A549 (cell line): ENCODE data around the gene GRIK5. TPM values are rescaled to one million over a fixed set of nuclear protein-coding genes. Genes with fewer than 3 reads are reported as not detected.
A peak's percentile ranks its signal among the peaks of the same experiment; 100 is the strongest.

Source experiments
- ATAC-seq, 2 experiments: fragments of 200-7000 bp in 1 of 2; fragments of >200 bp in 1 of 2; cut with Nextera tagmentation in 1 of 2; cut with Tn5 transposase in 1 of 2; 3 replicates each; pipeline versions ENCODE4 v1.8.0 to v1.9.1; 2018 to 2020; ENCODE audit warnings: mild to moderate bottlenecking in 1 of 2, moderate library complexity in 1 of 2
- CTCF ChIA-PET: fragments of 300-600 bp; sonication (Branson Sonifier 250); formaldehyde crosslinking; extraction: SDS; loops from one replicate; lab custom pipeline; 2021; ENCODE audit warnings: antibody characterized with exemption, inconsistent platforms; lab: Yijun Ruan, JAX
- POLR2A ChIA-PET: fragments of 350-600 bp; formaldehyde crosslinking; extraction: SDS; loops from one replicate; lab custom pipeline; 2021; ENCODE audit warnings: antibody characterized with exemption, inconsistent platforms; lab: Yijun Ruan, JAX
- DNase-seq, 2 experiments: peaks; one replicate each; pipeline versions ENCODE4 v3.0.0 to v3.0.0-alpha.2; 2011 to 2016; ENCODE audit warnings: low read depth in 1 of 2, low spot score in 1 of 2
- FAIRE-seq: peaks from 2 replicates; lab custom pipeline; 2011; peaks lifted over from hg19 to GRCh38; lab: Jason Lieb, UNC
- H3K27ac ChIP-seq, 2 experiments: fragments of >200 bp; sonication (Bioruptor Twin); formaldehyde crosslinking; 3 replicates each; pipeline ENCODE4 v1.5.1; 2016 to 2017
- H3K4me1 ChIP-seq: fragments of >200 bp; sonication (Bioruptor Twin); formaldehyde crosslinking; 3 replicates; pipeline ENCODE4 v1.6.1; 2016
- H3K4me2 ChIP-seq: fragments of >200 bp; sonication (Bioruptor Twin); formaldehyde crosslinking; 3 replicates; pipeline ENCODE4 v1.6.1; 2016
- H3K4me3 ChIP-seq: fragments of >200 bp; sonication (Bioruptor Twin); formaldehyde crosslinking; 3 replicates; pipeline ENCODE4 v1.5.1; 2016
- H3K9me3 ChIP-seq: fragments of >200 bp; sonication (Bioruptor Twin); formaldehyde crosslinking; 3 replicates; pipeline ENCODE4 v1.6.1; 2016
- BHLHE40 ChIP-seq: IDR thresholded peaks from 2 replicates; pipeline ENCODE4 v1.6.1; 2012; ENCODE audit warnings: low read depth, low read length, inconsistent platforms
- CBX2 ChIP-seq: fragments of 200-600 bp; sonication (generic); IDR thresholded peaks from 2 replicates; pipeline ENCODE4 v1.6.1; 2016; ENCODE audit warnings: low read depth, mild to moderate bottlenecking, borderline replicate concordance
- CEBPB ChIP-seq, 2 experiments: fragments of >200 bp in 1 of 2; sonication (Bioruptor Twin) in 1 of 2; formaldehyde crosslinking in 1 of 2; IDR thresholded peaks; 2 replicates each; pipeline ENCODE4 v1.6.1; 2012 to 2016
- E2F6 ChIP-seq: IDR thresholded peaks from 2 replicates; pipeline ENCODE4 v1.6.1; 2012; ENCODE audit warnings: low read depth, borderline replicate concordance
- FOSB ChIP-seq: fragments of 250-450 bp; sonication (Bioruptor Pico); IDR thresholded peaks from 2 replicates; pipeline ENCODE4 v1.5.0; 2020; ENCODE audit warnings: mild to moderate bottlenecking, moderate library complexity
- HEYL ChIP-seq: fragments of 250-450 bp; sonication (Bioruptor Pico); IDR thresholded peaks from 2 replicates; pipeline ENCODE4 v1.8.0; 2021; ENCODE audit warnings: mild to moderate bottlenecking, moderate library complexity
- HOXA7 ChIP-seq: fragments of 250-450 bp; sonication (Bioruptor Pico); IDR thresholded peaks from 2 replicates; pipeline ENCODE4 v1.5.0; 2020; ENCODE audit warnings: mild to moderate bottlenecking, moderate library complexity
- MAFK ChIP-seq: fragments of 450-650 bp; IDR thresholded peaks from 2 replicates; pipeline ENCODE4 v1.6.1; 2014; ENCODE audit not compliant: partially characterized antibody
- MAX ChIP-seq: IDR thresholded peaks from 2 replicates; pipeline ENCODE4 v1.6.1; 2012
- NFE2L2 ChIP-seq: fragments of 150-350 bp; conservative IDR thresholded peaks from 2 replicates; pipeline ENCODE4 v1.6.1; 2014; ENCODE audit warnings: low read length
- SREBF2 ChIP-seq: fragments of 450-650 bp; IDR thresholded peaks from 2 replicates; pipeline ENCODE4 v1.6.1; 2014; ENCODE audit warnings: mild to moderate bottlenecking, moderate library complexity
- TFCP2L1 ChIP-seq: fragments of 250-450 bp; sonication (Bioruptor Pico); IDR thresholded peaks from 2 replicates; pipeline ENCODE4 v1.5.0; 2021; ENCODE audit warnings: mild to moderate bottlenecking
- USF2 ChIP-seq: fragments of 450-650 bp; IDR thresholded peaks from 2 replicates; pipeline ENCODE4 v1.6.1; 2014; ENCODE audit warnings: antibody characterized with exemption
- ZNF302 ChIP-seq: fragments of 250-450 bp; sonication (Bioruptor Pico); IDR thresholded peaks from 2 replicates; pipeline ENCODE4 v1.9.0; 2021; ENCODE audit warnings: inconsistent platforms, mild to moderate bottlenecking, moderate library complexity
- WGBS: methylation state at CpG from one replicate; pipeline ENCODE4 v1.1.6; 2017; ENCODE audit errors: missing lambda C conversion rate; 5-methylcytosine and 5-hydroxymethylcytosine counted together
- polyA plus RNA-seq, 4 experiments: library from polyadenylated mRNA; depleted of rRNA in 3 of 4; stranded (reverse); fragments of >200 nt; fragmentation: RNase III in 1 of 4; extraction: RNeasy Plus Mini Kit Qiagen cat#74134 plus additional on column Dnase treatment in 1 of 4; gene quantifications; 2 replicates in 3 of 4; 3 replicates in 1 of 4; pipeline ENCODE4 v1.2.3, GENCODE V29; 2011 to 2017
- TF ChIP-seq, protein P1 (sequence below): fragments of >200 bp; sonication (Bioruptor Twin); formaldehyde crosslinking; IDR thresholded peaks from 3 replicates; pipeline ENCODE4 v1.6.1; 2016
- TF ChIP-seq, protein P2 (sequence below): fragments of 250-450 bp; sonication (Bioruptor Pico); IDR thresholded peaks from 2 replicates; pipeline ENCODE4 v1.5.0; 2021; ENCODE audit warnings: mild to moderate bottlenecking, moderate library complexity, borderline replicate concordance

Gene GRIK5
- polyA plus RNA-seq, 2 of the 4 experiments (the other 2 are of a cell fraction) = 0.22 to 0.54 TPM

DNA sequence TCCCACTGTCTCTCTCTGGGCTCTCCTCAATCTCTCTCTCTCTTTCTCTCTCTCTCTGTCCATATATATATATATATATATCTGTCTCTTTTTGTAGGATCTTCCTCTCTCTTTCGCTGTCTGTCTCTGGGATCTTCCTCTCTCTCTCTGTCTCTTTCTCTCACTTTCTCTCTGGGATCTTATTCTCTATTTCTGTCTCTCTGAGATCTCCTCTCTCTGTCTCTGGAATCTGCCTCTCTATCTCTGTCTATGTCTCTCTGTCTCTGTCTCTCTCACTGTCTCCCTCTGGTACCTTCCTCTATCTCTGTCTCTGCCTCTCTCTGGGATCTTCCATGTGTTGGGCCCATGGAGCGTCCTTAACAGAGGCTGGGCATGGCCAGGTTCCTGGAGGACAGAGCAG, 79.4 kb downstream of the GRIK5 start:
- TF ChIP-seq MAFK (no peak), MAX (no peak), HEYL (CRISPR knock-in tag) (no peak), TFCP2L1 (CRISPR knock-in tag) (no peak), NFE2L2 (no peak)
- TF ChIP-seq, protein P1, sequence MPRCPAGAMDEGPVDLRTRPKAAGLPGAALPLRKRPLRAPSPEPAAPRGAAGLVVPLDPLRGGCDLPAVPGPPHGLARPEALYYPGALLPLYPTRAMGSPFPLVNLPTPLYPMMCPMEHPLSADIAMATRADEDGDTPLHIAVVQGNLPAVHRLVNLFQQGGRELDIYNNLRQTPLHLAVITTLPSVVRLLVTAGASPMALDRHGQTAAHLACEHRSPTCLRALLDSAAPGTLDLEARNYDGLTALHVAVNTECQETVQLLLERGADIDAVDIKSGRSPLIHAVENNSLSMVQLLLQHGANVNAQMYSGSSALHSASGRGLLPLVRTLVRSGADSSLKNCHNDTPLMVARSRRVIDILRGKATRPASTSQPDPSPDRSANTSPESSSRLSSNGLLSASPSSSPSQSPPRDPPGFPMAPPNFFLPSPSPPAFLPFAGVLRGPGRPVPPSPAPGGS = no peak
- no peaks in the 10 kb centered on the region for H3K9me3 ChIP-seq
- DNase-seq (no peak), FAIRE-seq (no peak), ATAC-seq (0 out of 6 replicates have a peak, but pooled peaks of 1 of the 2 experiments have one; percentile 12)
- 28% methylated on average over 2 of the region's 2 CpGs for WGBS
- H3K27ac ChIP-seq = no peak overlapping the region
- H3K4me3 ChIP-seq = no peak overlapping the region
- H3K4me2 ChIP-seq = no peak overlapping the region
- H3K4me1 ChIP-seq = peaks cover 9% of the 10 kb centered on the region; the same call in 1 of the 3 replicates
- ChIA-PET POLR2A (no interaction called here), CTCF (interaction anchor here (1.0 to 14.8 kb wide), 4 partner anchors 12 to 36 kb away, joined by 3 to 344 read pairs (median 3); partner anchors contain the start of gene RABAC1)

DNA sequence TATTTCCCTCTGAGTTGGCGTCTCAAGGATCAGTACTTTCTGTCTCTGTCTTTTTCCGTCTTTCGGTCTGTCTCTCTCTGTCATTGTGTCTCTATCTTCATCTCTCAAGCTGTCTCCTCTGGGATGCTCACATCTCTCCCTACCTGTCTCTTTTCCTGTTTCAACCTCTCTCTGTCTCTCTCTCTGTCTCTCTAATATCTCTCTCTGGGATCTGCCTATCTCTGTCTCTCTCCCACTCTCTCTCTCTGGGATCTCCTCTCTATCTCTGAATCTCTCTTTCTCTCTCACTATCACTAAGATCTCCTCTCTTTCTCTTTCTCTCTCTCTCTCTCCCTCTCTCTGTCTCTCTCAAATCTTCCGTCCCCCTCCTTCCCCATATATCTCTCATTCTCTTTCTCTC, 80.0 kb downstream of the GRIK5 start:
- ChIA-PET CTCF (interaction anchor here (2.5 kb wide), 1 partner anchor 32 kb away, joined by 7 read pairs; no protein-coding TSS in a partner anchor), POLR2A (no interaction called here)
- Histone ChIP-seq H3K27ac (no peak overlapping the region), H3K9me3 (no peaks in the 10 kb centered on the region), H3K4me2 (no peak overlapping the region), H3K4me3 (no peak overlapping the region), H3K4me1 (peaks cover 9% of the 10 kb centered on the region; the same call in 1 of the 3 replicates)
- TF ChIP-seq SREBF2 (no peak), CEBPB (IDR thresholded peaks at IDR 0.05) (no peak), ZNF302 (CRISPR knock-in tag) (no peak), HOXA7 (CRISPR knock-in tag) (no peak), USF2 (no peak), CBX2 (no peak)
- TF ChIP-seq, protein P2, sequence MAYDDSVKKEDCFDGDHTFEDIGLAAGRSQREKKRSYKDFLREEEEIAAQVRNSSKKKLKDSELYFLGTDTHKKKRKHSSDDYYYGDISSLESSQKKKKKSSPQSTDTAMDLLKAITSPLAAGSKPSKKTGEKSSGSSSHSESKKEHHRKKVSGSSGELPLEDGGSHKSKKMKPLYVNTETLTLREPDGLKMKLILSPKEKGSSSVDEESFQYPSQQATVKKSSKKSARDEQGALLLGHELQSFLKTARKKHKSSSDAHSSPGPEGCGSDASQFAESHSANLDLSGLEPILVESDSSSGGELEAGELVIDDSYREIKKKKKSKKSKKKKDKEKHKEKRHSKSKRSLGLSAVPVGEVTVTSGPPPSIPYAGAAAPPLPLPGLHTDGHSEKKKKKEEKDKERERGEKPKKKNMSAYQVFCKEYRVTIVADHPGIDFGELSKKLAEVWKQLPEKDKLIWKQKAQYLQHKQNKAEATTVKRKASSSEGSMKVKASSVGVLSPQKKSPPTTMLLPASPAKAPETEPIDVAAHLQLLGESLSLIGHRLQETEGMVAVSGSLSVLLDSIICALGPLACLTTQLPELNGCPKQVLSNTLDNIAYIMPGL (CRISPR knock-in tag) = no peak
- no peak for ATAC-seq
- no peak for FAIRE-seq
- 72% methylated on average over 4 of the region's 4 CpGs for WGBS
- no peak for DNase-seq

DNA sequence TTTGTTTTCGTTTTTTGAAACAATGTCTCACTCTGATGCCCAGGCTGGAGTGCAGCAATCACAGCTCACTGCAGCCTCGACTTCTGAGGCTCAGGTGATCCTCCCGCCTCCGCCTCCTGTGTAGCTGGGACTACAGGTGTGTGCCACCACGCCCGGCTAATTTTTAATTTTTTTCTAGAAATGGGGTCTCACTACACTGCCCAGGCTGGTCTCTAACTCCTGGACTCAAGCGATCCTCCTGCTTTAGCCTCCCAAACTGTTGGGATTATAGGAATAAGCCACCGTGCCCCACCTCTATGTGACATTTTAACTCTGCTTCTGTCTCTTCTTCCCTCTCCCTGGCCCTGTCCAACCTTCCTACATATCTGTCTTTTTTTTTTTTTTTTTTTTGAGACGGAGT, 81.1 kb downstream of the GRIK5 start:
- CTCF ChIA-PET = interaction anchor here (0.7 to 4.6 kb wide), 5 partner anchors 14 to 347 kb away, joined by 3 to 21 read pairs (median 3); no protein-coding TSS in a partner anchor
- TF ChIP-seq FOSB (no peak), CBX2 (no peak), MAFK (no peak), CEBPB (IDR thresholded peaks at IDR 0.05) (no peak), USF2 (no peak), BHLHE40 (no peak), E2F6 (no peak)
- FAIRE-seq = no peak
- 61% methylated on average over 9 of the region's 9 CpGs for WGBS
- no peak overlapping the region for H3K4me2 ChIP-seq
- no peak overlapping the region for H3K4me3 ChIP-seq
- DNase-seq = no peak
- H3K9me3 ChIP-seq = no peaks in the 10 kb centered on the region
- POLR2A ChIA-PET = no interaction called here
- H3K27ac ChIP-seq = no peak overlapping the region
- H3K4me1 ChIP-seq = peaks cover 6% of the 10 kb centered on the region; the same call in 1 of the 3 replicates
- no peak for ATAC-seq
